Activated CD8-positive, alpha-beta T cell treated with anti-CD3 and anti-CD28 coated beads for 36 hours (primary cell): ENCODE results near the gene ACTA2. TPM values are rescaled to one million over a fixed set of nuclear protein-coding genes. Genes with fewer than 3 reads are reported as not detected.

Source experiments
- ATAC-seq: fragments of 200-7000 bp; cut with Tn5 transposase; one replicate; pipeline ENCODE4 v1.10.0; 2021; ENCODE audit warnings: mild to moderate bottlenecking, moderate library complexity
- CTCF ChIA-PET: fragments of 350-600 bp; sonication (Branson Sonifier 250); formaldehyde crosslinking; loops from one replicate; lab custom pipeline; 2021; ENCODE audit warnings: antibody characterized with exemption; lab: Charles Lee
- POLR2A ChIA-PET: fragments of 350-600 bp; sonication (Branson Sonifier 250); formaldehyde crosslinking; loops from one replicate; lab custom pipeline; 2021; ENCODE audit warnings: antibody characterized with exemption; lab: Charles Lee
- DNase-seq: peaks from one replicate; pipeline ENCODE4 v3.0.0-alpha.2; 2020
- H3K27ac Mint-ChIP-seq: one replicate; pipeline ENCODE4 v1.8.0; 2021; ENCODE audit warnings: mild to moderate bottlenecking, mixed read lengths
- H3K27me3 Mint-ChIP-seq: one replicate; pipeline ENCODE4 v1.8.0; 2021; ENCODE audit warnings: mixed read lengths
- H3K36me3 Mint-ChIP-seq: one replicate; pipeline ENCODE4 v1.8.0; 2021; ENCODE audit warnings: low read depth, mixed read lengths
- H3K4me1 Mint-ChIP-seq: one replicate; pipeline ENCODE4 v1.8.0; 2021; ENCODE audit warnings: low read depth, mixed read lengths
- H3K4me3 Mint-ChIP-seq: one replicate; pipeline ENCODE4 v1.8.0; 2021; ENCODE audit warnings: mild to moderate bottlenecking, moderate library complexity, mixed read lengths
- H3K9me3 Mint-ChIP-seq: one replicate; pipeline ENCODE4 v1.8.0; 2021; ENCODE audit warnings: mixed read lengths
- intact Hi-C: fragments of 100-400 bp; cut with micrococcal nuclease; formaldehyde crosslinking; loops from one replicate; pipeline ENCODE4 v1.10.0; 2022
- total RNA-seq, 2 experiments: library from RNA; stranded (reverse); gene quantifications; one replicate each; pipeline ENCODE4 v1.2.3, GENCODE V29; 2021
- TF ChIP-seq, protein P1 (sequence below): fragments of 200-600 bp; IDR thresholded peaks from one replicate; pipeline ENCODE4 v1.8.0; 2022; ENCODE audit warnings: antibody characterized with exemption, mild to moderate bottlenecking

The ACTA2 gene
- total RNA-seq, 2 experiments from 2014 or later, result 13.3 to 14.9 TPM

DNA sequence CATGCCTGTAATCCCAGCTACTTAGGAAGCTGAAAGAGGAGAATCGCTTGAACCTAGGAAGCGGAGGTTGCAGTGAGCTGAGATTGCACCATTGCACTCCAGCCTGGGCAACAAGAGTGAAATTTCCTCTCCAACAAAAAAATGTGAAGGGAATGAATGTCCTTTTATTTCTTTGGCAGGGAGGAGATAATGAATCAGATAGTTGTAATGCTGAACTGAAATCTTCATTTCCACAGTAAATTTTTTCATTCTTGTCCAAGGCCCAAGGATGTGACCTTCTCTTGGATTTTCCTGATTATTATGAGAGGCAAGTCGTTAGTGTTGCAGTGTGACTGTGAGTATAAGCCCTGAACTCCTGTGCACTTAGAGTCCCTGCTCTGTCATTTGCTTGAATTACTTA is 59.0 kb downstream of the ACTA2 start:
- H3K9me3 Mint-ChIP-seq, result no peaks in the 10 kb centered on the region
- ATAC-seq (no peak), DNase-seq (no peak)
- H3K4me1 Mint-ChIP-seq, result peaks cover 66% of the 10 kb centered on the region
- H3K27ac Mint-ChIP-seq, result no peak overlapping the region
- H3K4me3 Mint-ChIP-seq, result no peak overlapping the region
- H3K36me3 Mint-ChIP-seq, result peaks cover 32% of the 10 kb centered on the region
- POLR2A ChIA-PET, result interaction anchor here (2.9 kb wide), 1 partner anchor 13 kb away, joined by 16 read pairs; the partner anchor contains the start of gene STAMBPL1
- CTCF ChIA-PET, result no interaction called here
- no peaks in the 10 kb centered on the region for H3K27me3 Mint-ChIP-seq
- TF ChIP-seq, protein P1, sequence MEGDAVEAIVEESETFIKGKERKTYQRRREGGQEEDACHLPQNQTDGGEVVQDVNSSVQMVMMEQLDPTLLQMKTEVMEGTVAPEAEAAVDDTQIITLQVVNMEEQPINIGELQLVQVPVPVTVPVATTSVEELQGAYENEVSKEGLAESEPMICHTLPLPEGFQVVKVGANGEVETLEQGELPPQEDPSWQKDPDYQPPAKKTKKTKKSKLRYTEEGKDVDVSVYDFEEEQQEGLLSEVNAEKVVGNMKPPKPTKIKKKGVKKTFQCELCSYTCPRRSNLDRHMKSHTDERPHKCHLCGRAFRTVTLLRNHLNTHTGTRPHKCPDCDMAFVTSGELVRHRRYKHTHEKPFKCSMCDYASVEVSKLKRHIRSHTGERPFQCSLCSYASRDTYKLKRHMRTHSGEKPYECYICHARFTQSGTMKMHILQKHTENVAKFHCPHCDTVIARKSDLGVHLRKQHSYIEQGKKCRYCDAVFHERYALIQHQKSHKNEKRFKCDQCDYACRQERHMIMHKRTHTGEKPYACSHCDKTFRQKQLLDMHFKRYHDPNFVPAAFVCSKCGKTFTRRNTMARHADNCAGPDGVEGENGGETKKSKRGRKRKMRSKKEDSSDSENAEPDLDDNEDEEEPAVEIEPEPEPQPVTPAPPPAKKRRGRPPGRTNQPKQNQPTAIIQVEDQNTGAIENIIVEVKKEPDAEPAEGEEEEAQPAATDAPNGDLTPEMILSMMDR, result no peak
- intact Hi-C loops, result no loop called here

DNA sequence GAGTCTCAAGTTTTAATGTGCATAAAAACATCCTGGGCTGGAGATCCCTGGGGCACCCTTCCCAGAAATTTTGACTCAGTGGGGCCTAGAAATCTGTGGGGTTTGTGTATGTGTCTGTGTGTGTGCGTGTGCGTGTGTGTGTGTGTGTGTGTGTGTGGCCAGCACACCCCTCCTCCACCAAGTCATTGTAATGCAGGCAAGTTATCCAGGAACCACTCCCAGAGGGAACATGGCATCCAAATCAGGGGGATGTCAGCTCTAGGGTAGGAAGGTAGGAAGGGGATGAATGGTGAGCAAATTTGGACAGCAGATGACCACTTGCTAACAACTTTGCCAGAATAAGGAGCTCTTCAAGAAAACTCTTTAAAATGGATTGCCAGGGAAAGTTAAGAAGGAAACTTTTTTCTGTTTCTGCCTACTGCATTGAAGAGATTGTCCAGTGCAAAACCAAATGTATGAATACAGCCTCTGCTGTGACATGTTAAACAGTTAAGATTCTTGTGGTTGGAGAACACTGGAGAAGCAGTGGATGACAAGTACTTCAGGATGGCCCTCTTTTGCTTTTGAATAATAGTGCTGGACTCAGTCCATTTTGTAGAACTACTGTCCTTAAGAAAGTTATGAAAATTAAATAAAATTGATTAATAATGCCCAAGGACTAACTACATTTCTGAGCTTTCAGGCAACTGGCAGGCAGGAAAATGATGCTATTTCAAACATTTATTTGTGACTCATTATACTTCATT is 60.2 kb downstream of the ACTA2 start:
- Mint-ChIP-seq H3K27ac (peak overlapping the region; percentile 53), H3K4me1 (peaks cover 67% of the 10 kb centered on the region), H3K36me3 (peaks cover 33% of the 10 kb centered on the region), H3K27me3 (no peaks in the 10 kb centered on the region), H3K4me3 (no peak overlapping the region), H3K9me3 (no peaks in the 10 kb centered on the region)
- intact Hi-C loops, result no loop called here
- ChIA-PET POLR2A (interaction anchor here (1.1 to 1.3 kb wide), 2 partner anchors 16 to 36 kb away, joined by 3 read pairs; no protein-coding TSS in a partner anchor), CTCF (interaction anchor here (1.2 to 1.5 kb wide), 4 partner anchors 9 to 56 kb away, joined by 3 to 6 read pairs (median 4); no protein-coding TSS in a partner anchor)
- TF ChIP-seq, protein P1, result no peak
- DNase-seq, result no peak
- no peak for ATAC-seq

DNA sequence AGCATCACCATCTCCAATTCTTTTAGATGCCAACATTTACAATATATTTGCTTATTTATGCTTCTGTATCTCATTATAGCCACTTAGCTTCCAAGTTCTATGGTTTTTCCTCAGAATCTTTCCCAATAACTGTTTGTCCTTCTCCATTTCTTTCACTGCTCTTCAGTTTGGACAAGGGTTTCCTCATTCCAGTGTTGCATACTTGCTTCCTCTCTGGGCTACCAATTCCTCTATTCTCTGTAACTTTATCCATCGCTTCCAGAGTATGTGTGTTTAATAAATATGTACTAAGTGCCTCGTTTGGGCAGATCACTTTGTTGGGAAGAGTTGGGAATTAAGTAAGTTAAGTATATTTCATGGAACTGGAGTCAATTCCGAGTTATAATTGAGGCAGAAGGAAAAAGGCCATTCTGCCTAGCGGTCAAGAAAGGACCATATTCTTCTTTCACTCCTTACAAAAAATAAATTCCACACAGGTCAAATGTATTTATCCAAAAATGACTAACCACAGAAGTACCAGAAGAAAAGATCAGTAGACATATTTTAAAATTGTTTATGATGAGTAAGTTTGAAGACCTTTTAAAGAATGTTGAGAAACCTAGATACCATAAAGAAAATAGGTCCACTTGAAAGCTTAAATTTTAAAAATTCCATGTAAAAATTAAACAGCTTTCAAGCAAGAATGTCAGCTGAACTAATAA is 61.7 kb downstream of the ACTA2 start:
- POLR2A ChIA-PET, result interaction anchor here (1.2 kb wide), 1 partner anchor 11 kb away, joined by 5 read pairs; the partner anchor contains the start of gene STAMBPL1
- H3K27me3 Mint-ChIP-seq, result no peaks in the 10 kb centered on the region
- DNase-seq, result no peak

DNA sequence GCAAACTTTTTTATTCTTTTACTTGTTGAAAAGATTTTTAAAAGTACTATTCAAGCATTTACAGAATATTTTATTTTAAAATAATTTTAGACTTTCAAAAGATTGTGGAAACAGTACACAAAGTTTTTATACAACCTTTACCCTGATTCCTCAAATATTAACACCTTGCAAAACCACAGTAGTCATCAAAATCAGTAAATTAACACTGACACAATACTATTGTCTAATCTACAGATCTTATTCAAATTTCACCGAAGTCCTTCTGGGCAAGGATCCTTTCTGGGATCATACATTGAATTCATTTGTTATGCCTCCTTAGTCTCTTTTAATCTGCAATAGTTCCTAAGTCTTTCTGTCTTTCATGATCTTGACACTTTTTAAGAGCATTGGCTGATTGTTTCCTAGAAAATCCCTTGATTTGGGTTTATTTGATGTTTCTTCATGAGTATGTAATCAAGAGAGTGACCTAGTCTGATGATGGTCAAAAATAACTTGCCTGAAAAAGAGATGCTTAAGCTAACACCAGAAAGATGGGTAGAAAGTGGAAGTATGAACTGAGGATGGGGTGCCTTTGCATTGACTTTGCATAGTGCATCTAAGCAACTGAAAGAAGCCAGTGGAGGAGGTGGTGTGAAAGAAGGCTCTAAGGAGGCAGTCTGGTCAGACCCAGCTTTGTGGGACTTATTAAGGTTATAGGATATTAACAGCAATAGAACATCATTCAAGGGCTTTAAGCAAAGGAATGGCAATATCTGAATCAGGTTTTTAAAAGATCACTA is 62.8 kb downstream of the ACTA2 start:
- POLR2A ChIA-PET, result interaction anchor here (1.2 to 1.7 kb wide), 2 partner anchors 8 to 10 kb away, joined by 3 to 5 read pairs; partner anchors contain the start of gene STAMBPL1
- peaks cover 65% of the 10 kb centered on the region for H3K4me1 Mint-ChIP-seq
- no peaks in the 10 kb centered on the region for H3K27me3 Mint-ChIP-seq
- no peak for ATAC-seq
- H3K36me3 Mint-ChIP-seq, result peaks cover 29% of the 10 kb centered on the region
- TF ChIP-seq, protein P1, result no peak
- CTCF ChIA-PET, result interaction anchor here (1.2 kb wide), 1 partner anchor 12 kb away, joined by 3 read pairs; no protein-coding TSS in a partner anchor
- intact Hi-C loops, result no loop called here
- no peak overlapping the region for H3K4me3 Mint-ChIP-seq
- no peak for DNase-seq
- no peaks in the 10 kb centered on the region for H3K9me3 Mint-ChIP-seq
- no peak overlapping the region for H3K27ac Mint-ChIP-seq

More for the DNA sequence above, 61.7 kb downstream of the ACTA2 start:
- no peaks in the 10 kb centered on the region for H3K9me3 Mint-ChIP-seq
- TF ChIP-seq, protein P1, result no peak
- peaks cover 64% of the 10 kb centered on the region for H3K4me1 Mint-ChIP-seq
- H3K4me3 Mint-ChIP-seq, result no peak overlapping the region
- H3K36me3 Mint-ChIP-seq, result peaks cover 26% of the 10 kb centered on the region
- CTCF ChIA-PET, result interaction anchor here (0.7 to 1.0 kb wide), 2 partner anchors 10 to 44 kb away, joined by 3 to 4 read pairs; no protein-coding TSS in a partner anchor
- H3K27ac Mint-ChIP-seq, result no peak overlapping the region
- intact Hi-C loops, result no loop called here
- no peak for ATAC-seq
